NCI-H2107 treated with DMSO at 0.1 percent for 48 hours (cell line): ENCODE measurements around the gene POU2F1.

Source experiments
- DNase-seq: peaks from one replicate; lab custom pipeline; 2025; ENCODE audit not compliant: unreplicated experiment; lab: John Stamatoyannopoulos, UW

Gene POU2F1

DNA sequence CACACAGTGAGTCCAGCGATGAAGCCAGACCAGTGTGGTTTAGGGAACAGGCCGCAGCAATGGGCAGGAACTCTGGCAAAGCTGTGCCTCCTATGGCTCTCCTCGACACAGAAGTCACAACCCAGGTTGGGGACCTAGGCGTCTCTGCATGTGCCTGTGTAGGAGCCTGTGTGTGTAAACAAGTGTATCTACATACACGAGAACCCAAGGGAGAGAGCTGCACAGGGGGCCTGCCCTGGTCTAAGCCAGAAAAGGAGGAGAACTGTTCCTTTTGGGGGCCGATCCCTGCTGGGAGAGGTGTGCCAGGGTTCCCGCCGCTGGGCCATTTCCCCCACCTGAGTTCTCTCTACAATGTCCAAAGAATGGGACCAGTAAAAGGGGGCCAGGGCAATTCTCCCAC is 241.7 kb downstream of the POU2F1 start:
- no peak for DNase-seq

DNA sequence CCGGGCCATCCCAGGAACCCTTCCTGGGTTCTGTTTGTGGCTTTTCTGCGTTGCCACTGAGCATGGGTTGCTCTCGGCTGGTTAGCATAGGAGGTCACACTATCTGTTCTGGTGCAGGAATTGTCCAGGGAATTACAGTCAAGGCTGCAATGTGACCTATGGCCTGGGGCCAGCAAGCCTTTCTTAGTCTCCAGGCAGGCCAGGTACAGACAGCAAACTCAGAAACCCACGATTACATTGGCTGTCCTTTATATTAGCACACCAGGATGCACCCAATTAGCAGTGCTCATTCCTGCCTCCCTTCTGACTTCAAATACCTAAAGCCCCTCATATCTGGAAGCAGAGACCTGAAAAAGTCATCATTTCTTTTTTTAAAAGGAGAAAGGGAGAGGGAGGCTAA is 242.4 kb downstream of the POU2F1 start:
- DNase-seq, result no peak

- DNase-seq, result no peak
These were observed 243.3 kb downstream of the POU2F1 start for GRCh38 chr1:167463875-167464575.

DNA sequence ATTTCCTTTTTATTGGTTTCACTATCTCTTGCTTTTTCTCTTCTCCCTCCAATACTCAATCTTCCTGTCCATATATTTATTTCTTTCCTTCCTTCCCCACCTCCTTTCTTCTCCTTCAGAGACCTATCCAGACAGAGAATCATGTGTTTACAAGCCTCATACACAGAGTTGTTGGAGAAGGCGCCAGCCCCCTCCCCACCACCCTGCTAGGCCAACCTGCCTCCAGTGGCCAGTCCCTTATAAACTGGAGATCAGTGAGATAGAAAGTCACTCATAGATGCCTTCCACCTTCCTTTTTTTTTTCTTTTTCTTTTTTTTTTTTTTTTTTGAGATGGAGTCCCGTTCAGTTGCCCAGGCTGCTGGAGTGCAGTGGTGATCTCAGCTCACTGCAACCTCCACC is 244.3 kb downstream of the POU2F1 start:
- no peak for DNase-seq

DNA sequence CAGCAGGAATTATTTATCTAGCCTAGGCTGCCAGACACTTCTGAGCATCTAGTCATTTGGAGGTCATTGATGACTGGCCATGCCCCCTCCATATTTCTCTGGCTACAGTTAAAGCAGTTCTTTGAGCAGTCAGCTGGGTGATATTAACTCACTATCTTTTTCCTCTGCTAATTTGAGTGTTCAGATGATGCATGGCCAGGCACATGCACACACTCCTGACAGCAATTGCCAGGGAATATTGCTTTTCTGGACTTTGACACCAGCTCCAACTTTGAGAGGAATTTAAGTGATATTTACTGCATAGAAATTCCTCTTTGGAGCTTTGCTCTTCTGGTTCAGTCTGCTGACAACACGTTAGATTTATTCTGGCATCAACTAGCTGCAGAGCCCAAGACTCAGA is 245.1 kb downstream of the POU2F1 start:
- DNase-seq, result no peak

DNA sequence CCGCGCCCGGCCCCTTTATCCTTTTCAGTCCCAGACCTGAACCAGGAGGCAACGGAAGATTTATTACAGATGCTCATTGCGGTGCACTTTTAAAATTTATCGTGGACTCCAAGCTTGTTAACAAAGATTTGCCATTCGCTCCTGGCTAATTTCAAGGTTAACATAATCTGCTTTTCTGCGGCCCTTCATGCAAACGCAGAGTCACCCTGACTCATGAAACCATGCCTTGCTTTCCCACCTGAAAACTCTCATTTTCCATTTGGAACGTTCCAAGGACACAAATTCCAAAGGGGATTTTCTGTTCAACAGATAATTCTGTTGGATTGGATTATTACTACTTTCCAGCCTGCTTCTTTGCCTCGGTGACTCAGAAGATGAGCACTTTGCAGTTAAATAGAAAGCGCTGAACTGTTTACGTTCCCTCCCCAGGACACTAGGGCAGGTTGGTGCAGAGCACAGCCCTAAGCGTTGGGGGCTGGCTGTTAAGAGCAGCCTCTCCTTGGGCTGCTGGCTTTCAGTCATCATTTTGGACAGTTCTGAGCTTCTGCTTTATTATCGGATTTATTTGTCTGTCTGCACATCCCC is 246.5 kb downstream of the POU2F1 start:
- DNase-seq, result no peak

- DNase-seq, result no peak
These were observed 247.1 kb downstream of the POU2F1 start for GRCh38 chr1:167467752-167468151.

DNA sequence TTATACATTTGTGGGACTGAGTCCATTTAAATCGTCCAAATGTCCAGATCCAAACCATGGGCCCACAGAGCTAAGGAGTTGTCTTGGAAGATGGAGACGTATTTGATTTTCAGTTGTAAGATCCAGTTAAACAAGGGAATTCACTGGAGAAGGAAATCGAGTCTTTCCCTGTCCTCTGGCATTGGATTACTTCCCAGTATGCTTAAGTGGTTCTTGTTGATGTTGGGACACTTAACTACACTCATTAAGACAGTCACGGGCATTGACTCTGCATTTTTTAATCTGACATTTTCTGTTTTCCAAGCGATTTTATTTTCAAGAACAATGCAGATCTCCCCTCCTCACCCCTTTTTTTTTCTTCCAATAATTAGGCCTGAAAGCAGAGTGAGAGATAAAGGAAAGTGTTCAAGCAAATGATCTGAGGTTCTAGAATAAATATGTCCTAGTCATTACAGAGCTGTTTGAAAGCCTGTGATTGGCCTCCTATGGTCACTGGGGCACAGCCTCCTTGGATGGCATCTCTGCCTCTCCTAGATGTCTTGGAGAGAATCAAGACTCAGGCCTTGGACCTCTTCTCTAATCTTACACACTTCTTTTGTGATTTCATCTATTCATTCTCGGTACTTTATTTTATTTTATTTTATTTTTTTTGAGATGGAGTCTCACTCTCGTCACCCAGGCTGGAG is 248.7 kb downstream of the POU2F1 start:
- no peak for DNase-seq

- DNase-seq, result no peak
These were observed 250.9 kb downstream of the POU2F1 start for GRCh38 chr1:167471568-167471967.

- no peak for DNase-seq
These were observed 252.3 kb downstream of the POU2F1 start for GRCh38 chr1:167472752-167473521.

DNA sequence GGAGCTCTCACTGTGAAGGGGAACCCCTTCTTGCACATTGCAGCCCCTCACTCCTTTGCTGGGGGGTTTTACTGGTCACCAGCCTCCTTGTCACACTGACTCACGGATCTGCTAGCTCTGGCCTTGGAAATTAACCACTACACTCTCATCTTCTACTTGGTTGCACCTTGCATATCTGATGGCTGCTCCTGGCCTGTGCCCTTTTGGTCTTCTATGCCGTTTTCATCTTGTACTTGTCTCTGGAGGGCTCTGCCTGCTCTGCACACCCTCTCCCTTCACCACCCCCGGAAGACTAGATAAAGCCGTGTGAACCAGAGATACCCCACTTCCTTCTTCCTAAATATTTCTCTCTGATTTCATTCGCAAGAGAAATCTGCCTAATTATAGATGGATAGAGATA is 253.1 kb downstream of the POU2F1 start:
- DNase-seq, result no peak

DNA sequence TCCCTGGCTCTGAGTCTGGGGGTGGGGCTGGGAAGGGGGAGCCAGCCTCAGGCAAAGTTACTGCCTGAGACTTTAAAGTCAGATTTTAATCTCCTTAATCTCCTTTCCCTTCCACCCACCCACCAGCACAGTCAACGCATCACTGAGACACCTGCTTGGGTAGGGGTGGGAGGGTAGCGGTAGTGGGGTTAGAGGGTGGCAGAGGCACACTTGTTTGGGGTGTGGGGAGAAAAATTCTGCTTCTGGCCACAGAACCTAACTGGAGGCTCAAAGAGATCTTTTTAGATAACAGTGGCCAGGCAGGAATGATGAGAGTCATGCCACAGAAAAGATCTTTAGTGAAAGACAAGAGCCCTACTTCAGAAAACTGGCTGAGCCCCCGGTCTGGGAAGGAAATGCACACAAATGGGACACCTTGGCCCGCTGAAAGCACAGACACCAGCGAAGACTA is 253.5 kb downstream of the POU2F1 start:
- DNase-seq, result no peak

- DNase-seq, result no peak
These were observed 255.4 kb downstream of the POU2F1 start for GRCh38 chr1:167476061-167476460.
